Heart left ventricle (tissue), 16 donors: Measurements from ENCODE around the gene ASTL. TPM values are rescaled to one million over a fixed set of nuclear protein-coding genes. Genes with fewer than 3 reads are reported as not detected.

Experiments
- ATAC-seq, 4 donors: fragments of 200-7000 bp; cut with Tn5 transposase; one replicate each; pipeline ENCODE4 v1.9.1; 2020 to 2022; ENCODE audit warnings: moderate library complexity in 4 of 4, mild to moderate bottlenecking in 3 of 4, moderate number of reproducible peaks in 1 of 4
- DNase-seq, 5 donors: peaks; one replicate each; pipeline ENCODE4 v3.0.0-alpha.2; 2020
- H3K27ac ChIP-seq, 12 donors: fragments of 200-600 bp; sonication (generic) in 4 of 12; one replicate each; pipeline versions ENCODE4 v1.5.0 to v1.8.0; 2016 to 2022; ENCODE audit warnings: mild to moderate bottlenecking in 2 of 12
- H3K27me3 ChIP-seq, 9 donors: fragments of 200-600 bp; sonication (generic) in 2 of 9; one replicate each; pipeline versions ENCODE4 v1.5.1 to v1.8.0; 2016 to 2022; ENCODE audit warnings: mild to moderate bottlenecking in 3 of 9
- H3K36me3 ChIP-seq, 9 donors: fragments of 200-600 bp; sonication (generic) in 2 of 9; one replicate each; pipeline versions ENCODE4 v1.5.0 to v1.8.0; 2018 to 2022; ENCODE audit warnings: mild to moderate bottlenecking in 2 of 9
- H3K4me1 ChIP-seq, 12 donors: fragments of 200-600 bp; sonication (generic) in 4 of 12; one replicate each; pipeline versions ENCODE4 v1.5.0 to v1.8.0; 2016 to 2022; ENCODE audit warnings: mild to moderate bottlenecking in 3 of 12
- H3K4me3 ChIP-seq, 12 donors: fragments of 200-600 bp; sonication (generic) in 4 of 12; one replicate each; pipeline versions ENCODE4 v1.5.0 to v1.8.0; 2017 to 2022; ENCODE audit warnings: mild to moderate bottlenecking in 9 of 12, moderate library complexity in 4 of 12
- H3K9me3 ChIP-seq, 12 donors: fragments of 200-600 bp; sonication (generic) in 4 of 12; one replicate each; pipeline versions ENCODE4 v1.5.0 to v1.8.0; 2016 to 2022; ENCODE audit warnings: mild to moderate bottlenecking in 1 of 12
- CTCF ChIP-seq, 12 donors: fragments of 200-600 bp; sonication (generic) in 4 of 12; IDR thresholded peaks; one replicate each; pipeline versions ENCODE4 v1.5.0 to v1.8.0; 2018 to 2022; ENCODE audit warnings: antibody characterized with exemption in 12 of 12, mild to moderate bottlenecking in 5 of 12
- POLR2A ChIP-seq, 2 donors: fragments of 450-650 bp; IDR thresholded peaks; one replicate each; pipeline ENCODE4 v1.6.1; 2017; ENCODE audit warnings: antibody characterized with exemption in 2 of 2, mild to moderate bottlenecking in 2 of 2, moderate library complexity in 2 of 2
- WGBS, 4 donors: extraction: QIAGEN DNeasy Blood & Tissue Kit in 2 of 4; methylation state at CpG; one replicate each; pipeline versions ENCODE4 v1.1.5 to v1.1.7; 2013 to 2018; 5-methylcytosine and 5-hydroxymethylcytosine counted together
- intact Hi-C, 10 donors: fragments of 100-400 bp; cut with DNase I; formaldehyde crosslinking; loops; one replicate each; pipeline versions ENCODE4 v1.11.1 to v1.14.2; 2022
- polyA plus RNA-seq, 2 donors: library from polyadenylated mRNA; stranded (reverse); fragments of 200-250 nt; gene quantifications; one replicate each; pipeline ENCODE4 v1.2.3, GENCODE V29; 2013
- total RNA-seq, 9 donors: library from RNA; depleted of rRNA in 2 of 9; stranded (reverse); fragments of >200 nt in 2 of 9; fragmentation: NEBNext Ultra II Directional in 3 of 9; extraction: Animal tissue kit (Norgen Biotek cat#: 25700) in 3 of 9; gene quantifications; one replicate each; pipeline versions ENCODE4 v1.1.0 to v1.2.4, GENCODE V29; 2016 to 2023
- donor health status: ischemic (EF 13 %, LVEDD 7.1; RV severe dilation, severe dysfunction).
- donor health status: healthy with polysubstance abuse.
- donor health status: DM: no; HTN: yes; CAD: no.
- donor health status: DM: no; HTN: no; CAD: no.
- donor health status: ischemic (EF 25% LVEDD 6.9; RV normal size, moderate dysfunction).
- donor health status: ischemic (EF 25% LVEDD 5.7; RV mildly dilated, moderate dysfunction).
- donor health status: healthy.
- donor health status: DM: yes; HTN: yes; CAD: no.
- donor health status: ischemic (EF 35%, LVEDD 5.7; RV mildly dilated, moderate dysfunction).
- donor health status: nonischemic (EF 11% LVEDD 7.7; RV severe dilation, severe dysfunction).
- donor health status: DM: yes; HTN: yes; CAD: no.
- donor health status: PGD.
- donor health status: ischemic (EF 29% LVEDD 5.4; RV normal size, mild dysfunction).
- donor health status: nonischemic (EF 23%, LVEDD 6.1; RV moderate dilation, normal function).

Gene ASTL
- total and polyA plus RNA-seq, 11 donors: 0.14 TPM; not detected in 10

GRCh38 chr2:96097441-96097840, 40.9 kb downstream of the ASTL start:
- Histone ChIP-seq H3K4me1 (peaks cover 11 to 33% (median 24%) of the 10 kb centered on the region in 12 donors), H3K36me3 (no peaks in the 10 kb centered on the region), H3K27me3 (no peaks in the 10 kb centered on the region), H3K4me3 (no peak overlapping the region), H3K9me3 (no peaks in the 10 kb centered on the region), H3K27ac (no peak overlapping the region)
- intact Hi-C loops: no loop called here
- 95 to 99% (median 96%) methylated on average over 5 of the region's 5 CpGs for WGBS, 4 donors
- ATAC-seq (no peak), DNase-seq (no peak)
- TF ChIP-seq CTCF (IDR thresholded peaks at IDR 0.05): no peak

GRCh38 chr2:96095116-96095636, 43.1 kb downstream of the ASTL start:
- Histone ChIP-seq H3K4me3 (no peak overlapping the region), H3K9me3 (no peaks in the 10 kb centered on the region), H3K4me1 (peaks cover 11 to 51% (median 25%) of the 10 kb centered on the region in 12 donors), H3K36me3 (no peaks in the 10 kb centered on the region), H3K27ac (no peak overlapping the region), H3K27me3 (no peaks in the 10 kb centered on the region)
- 59 to 69% (median 62%) methylated on average over 7 of the region's 7 CpGs for WGBS, 4 donors
- ATAC-seq: no peak
- intact Hi-C loops: no loop called here
- peak in 1 of 5 donors; percentile 11 for DNase-seq
- TF ChIP-seq POLR2A (IDR thresholded peaks at IDR 0.05) (no peak), CTCF (IDR thresholded peaks at IDR 0.05) (no peak)

DNA sequence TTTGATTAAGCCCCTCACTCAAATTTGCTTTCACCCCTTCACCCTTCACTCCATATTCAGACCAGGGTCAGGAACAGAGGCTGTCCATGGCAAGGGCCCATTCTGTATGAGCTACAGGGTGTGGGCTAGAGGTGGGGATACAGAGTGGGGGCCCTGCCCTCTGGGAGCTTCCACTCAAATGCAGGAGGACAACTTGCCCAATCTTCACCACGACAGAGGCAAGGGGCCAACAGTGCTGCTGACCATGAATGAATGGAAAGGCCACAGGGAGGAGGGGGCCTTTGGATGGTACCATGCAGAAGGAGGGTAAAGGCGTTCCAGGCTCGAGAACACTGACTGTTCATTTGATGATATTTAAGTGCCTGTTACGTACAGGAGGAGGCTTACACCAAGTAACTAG, 44.8 kb downstream of the ASTL start:
- peaks cover 8 to 45% (median 17%) of the 10 kb centered on the region in 12 donors for H3K4me1 ChIP-seq

DNA sequence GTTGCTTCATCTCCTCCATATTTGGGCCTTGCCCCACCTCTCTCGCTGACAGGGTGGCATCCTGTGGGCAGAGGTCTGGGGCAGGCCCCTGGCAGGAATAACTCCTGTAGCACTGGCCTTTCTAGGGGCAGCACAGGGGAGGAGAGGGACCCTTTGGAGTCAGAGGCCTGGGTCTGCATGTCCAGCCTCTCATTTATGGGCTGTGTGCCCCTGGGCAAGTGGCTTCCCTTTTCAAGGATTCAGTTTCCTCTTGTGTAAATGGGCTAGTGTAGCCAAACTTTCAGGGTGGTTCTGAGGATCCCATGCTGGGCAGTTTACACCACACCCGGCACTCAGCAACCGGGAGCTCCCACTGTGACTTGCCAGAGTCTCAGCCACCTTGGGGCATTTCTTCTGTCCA, 45.4 kb downstream of the ASTL start:
- Histone ChIP-seq H3K4me1 (peaks cover 4 to 39% (median 13%) of the 10 kb centered on the region in 12 donors), H3K36me3 (no peaks in the 10 kb centered on the region), H3K27ac (no peak overlapping the region), H3K4me3 (no peak overlapping the region), H3K27me3 (no peaks in the 10 kb centered on the region), H3K9me3 (no peaks in the 10 kb centered on the region)
- 89 to 94% (median 93%) methylated on average over 2 to 3 of the region's 3 CpGs for WGBS, 4 donors
- TF ChIP-seq CTCF (IDR thresholded peaks at IDR 0.05): no peak
- ATAC-seq: no peak
- peak in 1 of 5 donors; percentile 7 for DNase-seq
- intact Hi-C loops: no loop called here

More for the DNA sequence above, 44.8 kb downstream of the ASTL start:
- intact Hi-C loops: no loop called here
- WGBS, 4 donors: 94 to 99% (median 95%) methylated on average over 4 of the region's 4 CpGs
- Histone ChIP-seq H3K36me3 (no peaks in the 10 kb centered on the region), H3K4me3 (no peak overlapping the region), H3K27me3 (no peaks in the 10 kb centered on the region), H3K27ac (no peak overlapping the region), H3K9me3 (no peaks in the 10 kb centered on the region)
- TF ChIP-seq CTCF (IDR thresholded peaks at IDR 0.05) (no peak), POLR2A (IDR thresholded peaks at IDR 0.05) (no peak)
- no peak for DNase-seq
- no peak for ATAC-seq
